HEK293 (cell line): Measurements from ENCODE around the gene ARHGAP45.
A peak's percentile ranks its signal among the peaks of the same experiment; 100 is the strongest.

Experiments used
- CTCF ChIA-PET: fragments of 350-600 bp; formaldehyde crosslinking; extraction: SDS; loops from one replicate; lab custom pipeline; 2021; ENCODE audit warnings: antibody characterized with exemption; lab: Yijun Ruan, JAX
- POLR2A ChIA-PET: fragments of 300-600 bp; formaldehyde crosslinking; extraction: SDS; loops from one replicate; lab custom pipeline; 2020; ENCODE audit warnings: antibody characterized with exemption, inconsistent platforms; lab: Yijun Ruan, JAX
- H3K27ac ChIP-seq: fragments of 200-500 bp; sonication (Bioruptor generic); 2 replicates; pipeline ENCODE4 v1.5.1; 2014; ENCODE audit warnings: low read depth, low read length, control low read depth, inconsistent platforms; ENCODE audit errors: extremely low read depth
- H3K36me3 ChIP-seq, 2 experiments: fragments of 200-500 bp in 1 of 2; sonication (Bioruptor generic) in 1 of 2; 1 replicate in 1 of 2; 2 replicates in 1 of 2; pipeline ENCODE4 v1.5.1; 2014 to 2017; ENCODE audit warnings: inconsistent platforms in 2 of 2, low read length in 2 of 2; ENCODE audit not compliant: control insufficient read depth in 2 of 2, insufficient read depth in 1 of 2
- H3K4me1 ChIP-seq: fragments of 200-500 bp; sonication (Bioruptor generic); 2 replicates; pipeline ENCODE4 v1.5.1; 2014; ENCODE audit warnings: mild to moderate bottlenecking, low read length, inconsistent platforms; ENCODE audit not compliant: control insufficient read depth, insufficient read depth
- H3K4me3 ChIP-seq: 2 replicates; pipeline ENCODE4 v1.5.1; 2011; ENCODE audit warnings: low read depth, mild to moderate bottlenecking, control low read depth, low read length, moderate library complexity
- H3K9me3 ChIP-seq: fragments of 200-500 bp; sonication (Bioruptor generic); 2 replicates; pipeline ENCODE4 v1.5.1; 2014; ENCODE audit warnings: low read depth, low read length, inconsistent platforms; ENCODE audit not compliant: control insufficient read depth, insufficient read depth
- HIC1 ChIP-seq: fragments of 450-650 bp; formaldehyde crosslinking; IDR thresholded peaks from 2 replicates; pipeline ENCODE4 v1.5.1; 2016; ENCODE audit warnings: missing biosample characterization, missing genetic modification characterization
- OSR2 ChIP-seq: fragments of 450-650 bp; formaldehyde crosslinking; IDR thresholded peaks from 2 replicates; pipeline ENCODE4 v1.5.1; 2016; ENCODE audit warnings: missing biosample characterization, missing genetic modification characterization
- SALL2 ChIP-seq: fragments of 450-650 bp; formaldehyde crosslinking; IDR thresholded peaks from 2 replicates; pipeline ENCODE4 v1.5.0; 2017; ENCODE audit warnings: missing biosample characterization, mild to moderate bottlenecking, missing genetic modification characterization, borderline replicate concordance
- TRIM28 ChIP-seq: IDR thresholded peaks from 2 replicates; pipeline ENCODE4 v1.6.1; 2011; ENCODE audit warnings: low read length, control low read depth, borderline replicate concordance
- ZBTB48 ChIP-seq: fragments of 450-650 bp; formaldehyde crosslinking; IDR thresholded peaks from 2 replicates; pipeline ENCODE4 v1.5.1; 2016; ENCODE audit warnings: missing biosample characterization, missing genetic modification characterization
- ZBTB8A ChIP-seq: fragments of 450-650 bp; formaldehyde crosslinking; IDR thresholded peaks from 2 replicates; pipeline ENCODE4 v1.5.1; 2016; ENCODE audit warnings: missing biosample characterization, missing genetic modification characterization
- ZNF175 ChIP-seq: fragments of 450-650 bp; formaldehyde crosslinking; IDR thresholded peaks from 2 replicates; pipeline ENCODE4 v1.5.1; 2016; ENCODE audit warnings: missing biosample characterization, missing genetic modification characterization
- ZNF274 ChIP-seq, 2 experiments: fragments of 200-500 bp in 1 of 2; fragments of 450-650 bp in 1 of 2; sonication (Bioruptor generic) in 1 of 2; formaldehyde crosslinking in 1 of 2; IDR thresholded peaks; 2 replicates each; pipeline versions ENCODE4 v1.5.1 to v1.6.1; 2014 to 2016; ENCODE audit warnings: borderline replicate concordance in 1 of 2, inconsistent platforms in 1 of 2, low read length in 1 of 2, missing biosample characterization in 1 of 2, missing genetic modification characterization in 1 of 2
- ZNF292 ChIP-seq: fragments of 450-650 bp; formaldehyde crosslinking; IDR thresholded peaks from 2 replicates; pipeline ENCODE4 v1.5.1; 2016; ENCODE audit warnings: low read depth, missing biosample characterization, missing genetic modification characterization, borderline replicate concordance
- ZNF48 ChIP-seq: fragments of 450-650 bp; formaldehyde crosslinking; IDR thresholded peaks from 2 replicates; pipeline ENCODE4 v1.5.1; 2016; ENCODE audit warnings: missing biosample characterization, missing genetic modification characterization
- TF ChIP-seq, protein P1 (sequence below): fragments of 450-650 bp; IDR thresholded peaks from 2 replicates; pipeline ENCODE4 v1.5.1; 2018; ENCODE audit warnings: missing biosample characterization, missing genetic modification characterization
- TF ChIP-seq, protein P2 (sequence below): fragments of 450-650 bp; formaldehyde crosslinking; conservative IDR thresholded peaks from 2 replicates; pipeline ENCODE4 v1.5.1; 2016; ENCODE audit warnings: low read depth, missing biosample characterization, missing genetic modification characterization
- TF ChIP-seq, protein P3 (sequence below): fragments of 450-650 bp; formaldehyde crosslinking; IDR thresholded peaks from 2 replicates; pipeline ENCODE4 v1.5.1; 2016; ENCODE audit warnings: missing biosample characterization, missing genetic modification characterization
- TF ChIP-seq, protein P4 (sequence below): fragments of 450-650 bp; formaldehyde crosslinking; IDR thresholded peaks from 2 replicates; pipeline ENCODE4 v1.5.1; 2017; ENCODE audit warnings: missing biosample characterization, mild to moderate bottlenecking, missing genetic modification characterization, moderate library complexity

ARHGAP45 gene

DNA sequence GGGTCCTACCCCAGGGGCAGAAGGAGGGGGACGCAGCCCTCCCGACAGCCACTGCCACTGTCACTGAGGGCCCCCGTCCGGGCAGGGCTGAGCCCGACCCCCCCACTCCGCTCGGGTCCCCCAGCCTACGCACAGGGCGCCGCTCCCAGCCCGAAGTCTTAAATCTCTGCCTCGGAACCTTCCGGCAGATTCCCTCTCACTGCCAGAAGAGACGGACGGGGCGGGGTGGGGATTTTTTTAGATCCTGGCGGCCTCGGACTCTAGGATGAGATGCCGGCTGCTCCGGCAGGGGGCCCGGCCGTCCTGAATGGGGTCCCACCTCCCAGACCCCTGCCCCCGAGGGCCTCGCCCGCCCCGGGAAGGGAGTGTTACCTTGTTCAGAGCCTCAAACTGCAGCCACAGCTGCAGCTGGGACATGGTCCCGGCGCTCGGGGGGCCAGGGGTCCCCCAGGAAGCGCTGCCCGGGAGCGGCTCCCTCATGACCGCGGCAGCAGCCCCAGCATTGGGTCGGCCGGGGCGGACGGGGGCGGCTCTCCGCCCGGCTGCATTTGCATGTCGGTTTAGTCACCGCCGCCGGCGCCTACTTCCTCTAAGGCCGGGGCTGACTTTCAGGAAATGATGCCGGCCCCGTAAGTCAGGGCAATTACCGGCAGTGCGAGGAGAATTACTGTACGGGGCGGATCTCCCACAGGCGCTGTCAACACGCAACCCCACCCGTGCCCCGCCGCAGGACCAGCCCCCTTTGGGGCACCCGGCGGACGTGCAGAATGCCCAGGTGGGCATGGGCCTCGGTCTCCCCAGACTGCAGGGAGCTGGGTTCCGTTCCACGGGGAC, 65.0 kb downstream of the ARHGAP45 start:
- Histone ChIP-seq H3K4me3 (peak overlapping the region; percentile 26), H3K4me1 (0 out of 2 replicates have a peak, but pooled peaks cover 2% of the 10 kb centered on the region), H3K36me3 (peaks cover 0 to 19% of the 10 kb centered on the region in 2 experiments; a peak in 2 of 3 replicates)
- POLR2A ChIA-PET, result interaction anchor here (0.6 kb wide), 1 partner anchor 29 kb away, joined by 3 read pairs; no protein-coding TSS in a partner anchor
- TF ChIP-seq, protein P1, sequence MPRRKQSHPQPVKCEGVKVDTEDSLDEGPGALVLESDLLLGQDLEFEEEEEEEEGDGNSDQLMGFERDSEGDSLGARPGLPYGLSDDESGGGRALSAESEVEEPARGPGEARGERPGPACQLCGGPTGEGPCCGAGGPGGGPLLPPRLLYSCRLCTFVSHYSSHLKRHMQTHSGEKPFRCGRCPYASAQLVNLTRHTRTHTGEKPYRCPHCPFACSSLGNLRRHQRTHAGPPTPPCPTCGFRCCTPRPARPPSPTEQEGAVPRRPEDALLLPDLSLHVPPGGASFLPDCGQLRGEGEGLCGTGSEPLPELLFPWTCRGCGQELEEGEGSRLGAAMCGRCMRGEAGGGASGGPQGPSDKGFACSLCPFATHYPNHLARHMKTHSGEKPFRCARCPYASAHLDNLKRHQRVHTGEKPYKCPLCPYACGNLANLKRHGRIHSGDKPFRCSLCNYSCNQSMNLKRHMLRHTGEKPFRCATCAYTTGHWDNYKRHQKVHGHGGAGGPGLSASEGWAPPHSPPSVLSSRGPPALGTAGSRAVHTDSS (tag by site-specific recombination), result no peak
- TF ChIP-seq HIC1 (tag by site-specific recombination) (no peak), ZNF292 (tag by site-specific recombination) (no peak), TRIM28 (no peak), ZBTB48 (tag by site-specific recombination) (no peak), ZBTB8A (tag by site-specific recombination) (no peak), SALL2 (tag by site-specific recombination) (no peak), ZNF175 (no peak), OSR2 (tag by site-specific recombination) (no peak), ZNF274 (IDR thresholded peaks at IDR 0.05; ENCODE audit: low read length) (no peak), ZNF274 (tag by site-specific recombination; IDR thresholded peaks at IDR 0.05; ENCODE audit: borderline replicate concordance) (no peak), ZNF48 (no peak)
- TF ChIP-seq, protein P2, sequence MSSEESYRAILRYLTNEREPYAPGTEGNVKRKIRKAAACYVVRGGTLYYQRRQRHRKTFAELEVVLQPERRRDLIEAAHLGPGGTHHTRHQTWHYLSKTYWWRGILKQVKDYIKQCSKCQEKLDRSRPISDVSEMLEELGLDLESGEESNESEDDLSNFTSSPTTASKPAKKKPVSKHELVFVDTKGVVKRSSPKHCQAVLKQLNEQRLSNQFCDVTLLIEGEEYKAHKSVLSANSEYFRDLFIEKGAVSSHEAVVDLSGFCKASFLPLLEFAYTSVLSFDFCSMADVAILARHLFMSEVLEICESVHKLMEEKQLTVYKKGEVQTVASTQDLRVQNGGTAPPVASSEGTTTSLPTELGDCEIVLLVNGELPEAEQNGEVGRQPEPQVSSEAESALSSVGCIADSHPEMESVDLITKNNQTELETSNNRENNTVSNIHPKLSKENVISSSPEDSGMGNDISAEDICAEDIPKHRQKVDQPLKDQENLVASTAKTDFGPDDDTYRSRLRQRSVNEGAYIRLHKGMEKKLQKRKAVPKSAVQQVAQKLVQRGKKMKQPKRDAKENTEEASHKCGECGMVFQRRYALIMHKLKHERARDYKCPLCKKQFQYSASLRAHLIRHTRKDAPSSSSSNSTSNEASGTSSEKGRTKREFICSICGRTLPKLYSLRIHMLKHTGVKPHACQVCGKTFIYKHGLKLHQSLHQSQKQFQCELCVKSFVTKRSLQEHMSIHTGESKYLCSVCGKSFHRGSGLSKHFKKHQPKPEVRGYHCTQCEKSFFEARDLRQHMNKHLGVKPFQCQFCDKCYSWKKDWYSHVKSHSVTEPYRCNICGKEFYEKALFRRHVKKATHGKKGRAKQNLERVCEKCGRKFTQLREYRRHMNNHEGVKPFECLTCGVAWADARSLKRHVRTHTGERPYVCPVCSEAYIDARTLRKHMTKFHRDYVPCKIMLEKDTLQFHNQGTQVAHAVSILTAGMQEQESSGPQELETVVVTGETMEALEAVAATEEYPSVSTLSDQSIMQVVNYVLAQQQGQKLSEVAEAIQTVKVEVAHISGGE (tag by site-specific recombination), result no peak
- TF ChIP-seq, protein P3, sequence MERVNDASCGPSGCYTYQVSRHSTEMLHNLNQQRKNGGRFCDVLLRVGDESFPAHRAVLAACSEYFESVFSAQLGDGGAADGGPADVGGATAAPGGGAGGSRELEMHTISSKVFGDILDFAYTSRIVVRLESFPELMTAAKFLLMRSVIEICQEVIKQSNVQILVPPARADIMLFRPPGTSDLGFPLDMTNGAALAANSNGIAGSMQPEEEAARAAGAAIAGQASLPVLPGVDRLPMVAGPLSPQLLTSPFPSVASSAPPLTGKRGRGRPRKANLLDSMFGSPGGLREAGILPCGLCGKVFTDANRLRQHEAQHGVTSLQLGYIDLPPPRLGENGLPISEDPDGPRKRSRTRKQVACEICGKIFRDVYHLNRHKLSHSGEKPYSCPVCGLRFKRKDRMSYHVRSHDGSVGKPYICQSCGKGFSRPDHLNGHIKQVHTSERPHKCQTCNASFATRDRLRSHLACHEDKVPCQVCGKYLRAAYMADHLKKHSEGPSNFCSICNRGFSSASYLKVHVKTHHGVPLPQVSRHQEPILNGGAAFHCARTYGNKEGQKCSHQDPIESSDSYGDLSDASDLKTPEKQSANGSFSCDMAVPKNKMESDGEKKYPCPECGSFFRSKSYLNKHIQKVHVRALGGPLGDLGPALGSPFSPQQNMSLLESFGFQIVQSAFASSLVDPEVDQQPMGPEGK (tag by site-specific recombination), result no peak
- TF ChIP-seq, protein P4, sequence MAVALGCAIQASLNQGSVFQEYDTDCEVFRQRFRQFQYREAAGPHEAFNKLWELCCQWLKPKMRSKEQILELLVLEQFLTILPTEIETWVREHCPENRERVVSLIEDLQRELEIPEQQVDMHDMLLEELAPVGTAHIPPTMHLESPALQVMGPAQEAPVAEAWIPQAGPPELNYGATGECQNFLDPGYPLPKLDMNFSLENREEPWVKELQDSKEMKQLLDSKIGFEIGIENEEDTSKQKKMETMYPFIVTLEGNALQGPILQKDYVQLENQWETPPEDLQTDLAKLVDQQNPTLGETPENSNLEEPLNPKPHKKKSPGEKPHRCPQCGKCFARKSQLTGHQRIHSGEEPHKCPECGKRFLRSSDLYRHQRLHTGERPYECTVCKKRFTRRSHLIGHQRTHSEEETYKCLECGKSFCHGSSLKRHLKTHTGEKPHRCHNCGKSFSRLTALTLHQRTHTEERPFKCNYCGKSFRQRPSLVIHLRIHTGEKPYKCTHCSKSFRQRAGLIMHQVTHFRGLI (tag by site-specific recombination), result no peak
- TF ChIP-seq, all 188 proteins: peak for 0
- no peaks in the 10 kb centered on the region for H3K9me3 ChIP-seq
- CTCF ChIA-PET, result interaction anchor here (0.6 to 1.3 kb wide), 2 partner anchors 18 to 19 kb away, joined by 4 to 5 read pairs; no protein-coding TSS in a partner anchor
- no peak overlapping the region for H3K27ac ChIP-seq
